GM18858 (cell line): Measurements from ENCODE around the gene RILPL1.
"Not testable (repeated sequence)": the region's sequence is repeated elsewhere in the genome, so short reads cannot be mapped to it uniquely, and the experiment has no call there.

Experiments used
- ATAC-seq: cut with Tn5 transposase; IDR thresholded peaks from one replicate; pipeline ENCODE4 v1.9.1; 2021; ENCODE audit not compliant: unreplicated experiment

The RILPL1 gene

DNA sequence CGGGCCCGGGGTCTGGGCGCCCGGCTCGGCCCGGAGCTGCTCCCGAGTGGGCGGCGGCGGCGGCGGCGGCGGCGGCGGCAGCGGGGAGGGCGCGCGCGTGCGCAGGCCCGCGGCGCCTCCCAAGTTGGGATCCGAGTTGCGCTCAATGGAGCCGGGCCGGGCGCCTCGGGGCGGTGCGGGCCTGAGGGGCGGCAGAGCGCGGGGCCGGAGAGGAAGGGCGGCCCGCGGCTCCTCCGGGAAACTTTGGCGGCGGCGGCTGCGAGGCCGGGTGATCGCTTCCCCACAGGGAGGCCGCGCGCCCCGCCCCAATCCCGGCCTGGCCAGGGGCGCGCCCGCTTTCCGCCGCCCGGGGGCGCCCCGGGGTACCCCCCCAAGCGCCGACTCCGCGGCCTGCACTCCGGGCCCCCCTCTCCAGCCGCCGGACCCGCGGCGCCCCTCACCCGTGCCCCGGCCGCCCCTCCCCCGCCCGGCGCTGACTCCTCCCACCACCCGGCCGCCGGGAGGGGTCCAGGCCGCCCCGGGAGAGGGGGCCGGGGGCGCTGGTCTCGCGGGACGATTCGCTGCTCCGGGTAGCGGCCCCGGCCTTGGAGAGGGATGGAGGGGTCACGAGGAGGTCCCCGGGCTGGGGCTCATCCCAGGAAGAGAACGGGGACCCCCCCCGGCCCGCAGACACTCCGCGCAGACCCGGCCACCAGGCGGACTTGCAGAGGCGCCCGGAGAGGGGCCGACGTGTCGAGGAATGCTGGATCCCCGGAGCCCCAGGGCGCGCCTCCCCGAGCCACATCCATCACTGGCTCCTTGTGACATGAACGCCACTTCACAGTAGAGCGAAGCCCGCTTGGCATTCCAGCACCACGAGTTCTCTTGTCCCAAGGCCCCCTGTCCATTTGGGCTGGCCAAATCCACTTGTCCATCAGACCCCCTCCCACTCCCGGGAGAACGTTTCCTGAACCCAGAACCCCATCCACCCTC, at the start of gene RILPL1:
Gene RILPL1, minus strand, starts transcription at position 48 of the 972 bp plus-strand sequence. CDS start 237 bp downstream, outside the sequence.
- ATAC-seq = no peak

GRCh38 chr12:123580772-123581171, 47.3 kb upstream of the RILPL1 start:
- no peak for ATAC-seq

- not testable (repeated sequence) for ATAC-seq
Measured at GRCh38 chr12:123578829-123579228, 45.3 kb upstream of the RILPL1 start.

DNA sequence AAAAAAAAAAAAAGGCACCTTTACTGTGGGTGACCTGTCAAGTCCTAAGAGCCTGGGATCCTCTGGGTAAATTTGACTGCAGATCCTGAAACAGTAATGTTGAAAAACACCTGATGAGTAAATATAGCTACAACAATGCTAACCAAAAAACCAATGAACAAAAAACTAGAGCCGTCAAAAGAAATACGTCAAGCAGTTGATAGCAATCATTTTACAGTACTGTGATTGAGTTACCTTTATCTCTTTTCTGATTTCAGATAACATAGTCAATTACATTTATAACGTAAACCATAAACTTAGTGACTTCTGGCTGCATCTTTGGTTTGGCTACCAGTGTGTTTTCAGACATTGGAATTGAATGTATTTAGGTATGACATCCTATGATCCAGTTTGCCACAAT, 44.7 kb upstream of the RILPL1 start:
- ATAC-seq = no peak

- ATAC-seq = no peak
Measured at GRCh38 chr12:123576611-123577010, 43.1 kb upstream of the RILPL1 start.

- ATAC-seq = no peak
Measured at GRCh38 chr12:123573870-123574269, 40.4 kb upstream of the RILPL1 start.

DNA sequence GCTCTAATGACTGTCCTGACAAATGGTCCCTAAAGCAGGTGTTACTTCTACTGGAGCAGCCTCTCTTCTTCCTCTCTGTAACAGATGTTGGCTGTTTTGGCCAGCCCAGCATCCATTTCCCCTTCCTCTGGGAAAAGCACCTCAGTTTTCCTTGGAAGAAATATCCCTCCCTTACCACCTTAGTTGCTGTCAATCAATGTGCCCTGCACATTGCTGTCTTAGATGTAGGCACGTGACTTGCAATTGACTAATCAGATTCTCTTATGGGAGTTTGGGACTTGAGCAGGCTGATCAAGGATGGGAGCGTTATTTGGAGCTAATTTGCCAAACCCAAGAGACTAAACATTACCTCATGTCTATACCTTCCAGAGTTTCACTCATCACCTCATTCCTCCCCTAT, 38.9 kb upstream of the RILPL1 start:
- ATAC-seq = no peak

DNA sequence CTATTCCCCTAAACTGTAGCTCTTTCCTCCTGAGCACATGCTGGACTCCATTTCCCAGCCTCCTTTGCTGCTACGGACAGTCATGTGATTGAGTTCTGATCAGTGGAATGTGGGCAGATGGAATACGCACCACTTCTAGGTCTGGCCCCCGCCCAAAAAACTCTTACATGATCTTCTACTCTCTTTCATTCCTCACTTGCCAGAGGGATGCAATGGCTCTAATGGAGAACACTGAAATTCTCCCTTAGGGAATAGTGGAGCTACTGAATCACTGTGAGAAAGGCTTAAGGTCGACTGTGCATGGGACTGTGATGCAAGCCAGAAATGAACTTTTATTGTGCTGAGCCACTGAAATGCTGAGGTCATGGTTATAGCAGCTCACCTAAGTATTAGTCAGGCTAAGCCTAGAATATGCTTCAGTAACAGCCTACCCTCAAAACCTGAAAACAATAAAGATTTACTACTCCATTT, 37.9 kb upstream of the RILPL1 start:
- no peak for ATAC-seq

DNA sequence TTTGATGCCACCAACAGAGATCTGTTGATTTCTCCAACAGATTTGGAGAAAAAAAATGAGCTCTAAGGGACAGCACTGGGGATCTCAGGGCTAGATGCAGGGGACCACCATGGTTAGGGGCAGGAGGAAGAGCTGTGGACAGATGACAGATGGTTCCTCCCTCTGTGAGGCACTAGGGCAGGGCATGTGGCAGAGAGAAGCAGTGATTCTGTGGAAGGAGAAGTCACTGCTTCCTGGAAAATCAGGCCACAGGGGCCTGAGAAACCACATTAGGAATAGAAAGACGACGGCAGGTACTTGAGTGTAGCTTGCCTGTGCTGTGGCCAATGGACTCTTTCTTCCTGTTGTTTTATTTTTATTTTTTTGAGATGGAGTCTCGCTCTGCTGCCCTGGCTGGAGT, 25.9 kb upstream of the RILPL1 start:
- ATAC-seq = no peak

GRCh38 chr12:123558487-123558886, 25.0 kb upstream of the RILPL1 start:
- not testable (repeated sequence) for ATAC-seq

- ATAC-seq = not testable (repeated sequence)
Measured at GRCh38 chr12:123554843-123555242, 21.3 kb upstream of the RILPL1 start.

DNA sequence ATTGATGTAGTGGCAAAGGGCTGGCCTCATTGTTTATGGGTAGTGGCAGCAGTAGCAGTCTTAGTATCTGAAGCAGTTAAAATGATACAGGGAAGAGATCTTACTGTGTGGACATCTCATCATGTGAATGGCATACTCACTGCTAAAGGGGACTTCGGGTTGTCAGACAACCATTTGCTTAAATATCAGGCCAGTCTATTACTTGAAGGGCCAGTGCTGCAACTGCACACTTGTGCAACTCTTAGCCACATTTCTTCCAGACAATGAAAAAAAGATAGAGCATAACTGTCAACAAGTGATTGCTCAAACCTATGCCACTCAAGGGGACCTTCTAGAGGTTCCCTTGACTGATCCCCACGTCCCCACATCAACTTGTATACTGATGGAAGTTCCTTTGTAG, 20.6 kb upstream of the RILPL1 start:
- not testable (repeated sequence) for ATAC-seq

GRCh38 chr12:123550700-123551099, 17.2 kb upstream of the RILPL1 start:
- ATAC-seq = no peak

DNA sequence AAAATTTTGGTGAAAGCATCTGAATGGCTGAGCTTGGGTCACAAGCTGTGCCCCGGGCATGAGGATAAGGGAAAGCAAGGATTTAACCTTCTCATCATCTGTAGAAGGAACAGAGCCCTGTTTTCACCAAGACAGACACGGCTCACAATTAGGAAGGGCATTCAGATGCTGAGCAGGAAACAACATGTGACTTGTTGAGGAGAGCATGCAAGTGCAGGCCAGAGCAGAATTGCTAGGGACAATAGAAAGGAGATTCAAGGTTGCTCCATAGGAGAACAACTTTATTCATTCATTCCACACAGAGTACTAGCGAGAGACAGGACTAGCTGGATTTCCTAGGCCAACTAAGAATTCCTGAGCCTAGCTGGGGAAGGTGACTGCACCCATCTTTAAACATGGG, 14.6 kb upstream of the RILPL1 start:
- ATAC-seq = no peak

- no peak for ATAC-seq
Measured at GRCh38 chr12:123546281-123546680, 12.8 kb upstream of the RILPL1 start.

DNA sequence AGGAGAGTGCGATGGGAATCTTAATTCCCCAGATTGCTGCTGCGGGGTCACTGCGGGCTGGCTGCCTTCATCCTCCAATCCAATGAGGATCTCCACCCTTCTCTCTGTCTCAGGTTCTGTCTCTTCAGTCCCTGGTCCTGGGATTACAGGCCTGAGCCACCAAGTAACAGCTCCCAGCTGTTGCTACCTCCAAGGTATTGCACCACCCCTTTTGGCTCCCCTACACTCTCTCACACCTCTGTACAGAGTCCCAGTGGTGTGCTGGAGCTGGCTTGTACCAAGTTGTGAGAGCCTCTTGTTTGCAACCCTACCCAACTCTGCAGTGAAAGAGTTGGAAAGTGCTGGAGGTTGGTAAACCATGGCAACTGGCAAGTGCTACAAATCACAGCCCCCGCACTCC, 10.0 kb upstream of the RILPL1 start:
- no peak for ATAC-seq

- no peak for ATAC-seq
Measured at GRCh38 chr12:123540899-123541662, 7.6 kb upstream of the RILPL1 start.

DNA sequence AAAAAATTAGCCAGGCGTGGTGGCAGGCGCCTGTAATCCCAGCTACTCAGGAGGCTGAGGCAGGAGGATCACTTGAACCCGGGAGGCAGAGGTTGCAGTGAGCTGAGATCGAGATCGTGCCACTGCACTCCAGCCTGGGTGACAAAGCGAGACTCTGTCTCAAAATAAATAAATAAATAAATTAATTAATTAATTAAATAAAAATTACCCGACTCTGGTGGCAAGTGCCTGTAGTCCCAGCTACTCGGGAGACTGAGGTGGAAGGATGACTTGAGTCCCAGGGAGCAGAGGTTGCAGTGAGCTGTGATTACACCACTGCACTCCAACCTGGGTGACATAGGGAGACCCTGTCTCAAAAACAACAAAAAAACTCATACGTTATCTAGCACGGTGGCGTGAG, 2.4 kb upstream of the RILPL1 start:
- ATAC-seq = not testable (repeated sequence)

- ATAC-seq = no peak
Measured at GRCh38 chr12:123532808-123533649, 490 bp downstream of the RILPL1 start.

- no peak for ATAC-seq
Measured at GRCh38 chr12:123532019-123532418, 1.5 kb downstream of the RILPL1 start.

DNA sequence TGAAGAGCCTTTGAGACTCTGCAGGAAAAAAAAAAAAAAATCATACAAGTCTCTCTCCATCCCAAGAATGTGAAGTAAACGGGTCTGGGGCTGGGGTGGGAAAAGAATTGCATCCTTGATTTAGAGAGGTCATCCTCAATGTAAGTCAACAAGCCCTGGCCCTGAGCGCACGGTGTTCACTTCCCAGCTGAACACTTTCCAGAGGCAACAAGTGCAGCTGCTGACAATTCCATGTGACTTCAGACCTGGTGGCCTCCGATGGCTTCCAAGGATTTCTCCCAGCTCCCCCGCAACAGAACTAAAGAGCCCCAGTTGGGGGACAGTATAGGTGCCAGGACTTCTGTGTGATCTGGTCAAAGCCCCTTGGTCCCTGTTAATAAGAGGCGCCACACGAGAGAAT, 2.4 kb downstream of the RILPL1 start:
- ATAC-seq = no peak
